Measurements from ENCODE around the gene TLN1. TPM values are rescaled to one million over a fixed set of nuclear protein-coding genes. Genes with fewer than 3 reads are reported as not detected.
A peak's percentile ranks its signal among the peaks of the same experiment; 100 is the strongest.

TLN1 gene
- polyA plus RNA-seq, 2 of the 4 experiments (the other 2 are of a cell fraction): 65.5 to 108 TPM

GRCh38 chr9:35712762-35713400, 19.1 kb downstream of the TLN1 start:
- Histone ChIP-seq H3K4me3 (no peak overlapping the region), H3K4me1 (no peaks in the 10 kb centered on the region), H3K9me3 (no peaks in the 10 kb centered on the region), H3K4me2 (no peak overlapping the region), H3K27ac (no peak overlapping the region)
- DNase-seq (ENCODE audit: low read depth in 1 of 2, low spot score in 1 of 2) (no peak), ATAC-seq (peak in 1 of 2 experiments; percentile 43; a peak in 3 of 6 replicates), FAIRE-seq (no peak)
- TF ChIP-seq NPAS2 (CRISPR knock-in tag; IDR thresholded peaks at IDR 0.05; ENCODE audit: borderline replicate concordance) (no peak), CEBPB (IDR thresholded peaks at IDR 0.05) (no peak), EHMT2 (IDR thresholded peaks at IDR 0.05; ENCODE audit: low read depth) (no peak), CHD2 (IDR thresholded peaks at IDR 0.05; ENCODE audit: low read length, partially characterized antibody) (no peak), ESRRA (IDR thresholded peaks at IDR 0.05; ENCODE audit: borderline replicate concordance, low read length) (no peak), POLR2A (IDR thresholded peaks at IDR 0.05; ENCODE audit: low read length) (no peak), NR3C1 (IDR thresholded peaks at IDR 0.05) (no peak), MAFK (IDR thresholded peaks at IDR 0.05; ENCODE audit: partially characterized antibody) (no peak)
- TF ChIP-seq, protein P1, sequence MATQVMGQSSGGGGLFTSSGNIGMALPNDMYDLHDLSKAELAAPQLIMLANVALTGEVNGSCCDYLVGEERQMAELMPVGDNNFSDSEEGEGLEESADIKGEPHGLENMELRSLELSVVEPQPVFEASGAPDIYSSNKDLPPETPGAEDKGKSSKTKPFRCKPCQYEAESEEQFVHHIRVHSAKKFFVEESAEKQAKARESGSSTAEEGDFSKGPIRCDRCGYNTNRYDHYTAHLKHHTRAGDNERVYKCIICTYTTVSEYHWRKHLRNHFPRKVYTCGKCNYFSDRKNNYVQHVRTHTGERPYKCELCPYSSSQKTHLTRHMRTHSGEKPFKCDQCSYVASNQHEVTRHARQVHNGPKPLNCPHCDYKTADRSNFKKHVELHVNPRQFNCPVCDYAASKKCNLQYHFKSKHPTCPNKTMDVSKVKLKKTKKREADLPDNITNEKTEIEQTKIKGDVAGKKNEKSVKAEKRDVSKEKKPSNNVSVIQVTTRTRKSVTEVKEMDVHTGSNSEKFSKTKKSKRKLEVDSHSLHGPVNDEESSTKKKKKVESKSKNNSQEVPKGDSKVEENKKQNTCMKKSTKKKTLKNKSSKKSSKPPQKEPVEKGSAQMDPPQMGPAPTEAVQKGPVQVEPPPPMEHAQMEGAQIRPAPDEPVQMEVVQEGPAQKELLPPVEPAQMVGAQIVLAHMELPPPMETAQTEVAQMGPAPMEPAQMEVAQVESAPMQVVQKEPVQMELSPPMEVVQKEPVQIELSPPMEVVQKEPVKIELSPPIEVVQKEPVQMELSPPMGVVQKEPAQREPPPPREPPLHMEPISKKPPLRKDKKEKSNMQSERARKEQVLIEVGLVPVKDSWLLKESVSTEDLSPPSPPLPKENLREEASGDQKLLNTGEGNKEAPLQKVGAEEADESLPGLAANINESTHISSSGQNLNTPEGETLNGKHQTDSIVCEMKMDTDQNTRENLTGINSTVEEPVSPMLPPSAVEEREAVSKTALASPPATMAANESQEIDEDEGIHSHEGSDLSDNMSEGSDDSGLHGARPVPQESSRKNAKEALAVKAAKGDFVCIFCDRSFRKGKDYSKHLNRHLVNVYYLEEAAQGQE (IDR thresholded peaks at IDR 0.05): no peak
- TF ChIP-seq, protein P2, sequence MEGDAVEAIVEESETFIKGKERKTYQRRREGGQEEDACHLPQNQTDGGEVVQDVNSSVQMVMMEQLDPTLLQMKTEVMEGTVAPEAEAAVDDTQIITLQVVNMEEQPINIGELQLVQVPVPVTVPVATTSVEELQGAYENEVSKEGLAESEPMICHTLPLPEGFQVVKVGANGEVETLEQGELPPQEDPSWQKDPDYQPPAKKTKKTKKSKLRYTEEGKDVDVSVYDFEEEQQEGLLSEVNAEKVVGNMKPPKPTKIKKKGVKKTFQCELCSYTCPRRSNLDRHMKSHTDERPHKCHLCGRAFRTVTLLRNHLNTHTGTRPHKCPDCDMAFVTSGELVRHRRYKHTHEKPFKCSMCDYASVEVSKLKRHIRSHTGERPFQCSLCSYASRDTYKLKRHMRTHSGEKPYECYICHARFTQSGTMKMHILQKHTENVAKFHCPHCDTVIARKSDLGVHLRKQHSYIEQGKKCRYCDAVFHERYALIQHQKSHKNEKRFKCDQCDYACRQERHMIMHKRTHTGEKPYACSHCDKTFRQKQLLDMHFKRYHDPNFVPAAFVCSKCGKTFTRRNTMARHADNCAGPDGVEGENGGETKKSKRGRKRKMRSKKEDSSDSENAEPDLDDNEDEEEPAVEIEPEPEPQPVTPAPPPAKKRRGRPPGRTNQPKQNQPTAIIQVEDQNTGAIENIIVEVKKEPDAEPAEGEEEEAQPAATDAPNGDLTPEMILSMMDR (IDR thresholded peaks at IDR 0.05): no peak
- POLR2A ChIA-PET: no interaction called here
- CTCF ChIA-PET: interaction anchor here (0.6 to 32.5 kb wide), 11 partner anchors 5 to 109 kb away, joined by 3 to 758 read pairs (median 5); partner anchors contain the start of genes CREB3, TLN1 and TPM2
- 88% methylated on average over 11 of the region's 11 CpGs for WGBS (ENCODE audit: missing lambda C conversion rate)

DNA sequence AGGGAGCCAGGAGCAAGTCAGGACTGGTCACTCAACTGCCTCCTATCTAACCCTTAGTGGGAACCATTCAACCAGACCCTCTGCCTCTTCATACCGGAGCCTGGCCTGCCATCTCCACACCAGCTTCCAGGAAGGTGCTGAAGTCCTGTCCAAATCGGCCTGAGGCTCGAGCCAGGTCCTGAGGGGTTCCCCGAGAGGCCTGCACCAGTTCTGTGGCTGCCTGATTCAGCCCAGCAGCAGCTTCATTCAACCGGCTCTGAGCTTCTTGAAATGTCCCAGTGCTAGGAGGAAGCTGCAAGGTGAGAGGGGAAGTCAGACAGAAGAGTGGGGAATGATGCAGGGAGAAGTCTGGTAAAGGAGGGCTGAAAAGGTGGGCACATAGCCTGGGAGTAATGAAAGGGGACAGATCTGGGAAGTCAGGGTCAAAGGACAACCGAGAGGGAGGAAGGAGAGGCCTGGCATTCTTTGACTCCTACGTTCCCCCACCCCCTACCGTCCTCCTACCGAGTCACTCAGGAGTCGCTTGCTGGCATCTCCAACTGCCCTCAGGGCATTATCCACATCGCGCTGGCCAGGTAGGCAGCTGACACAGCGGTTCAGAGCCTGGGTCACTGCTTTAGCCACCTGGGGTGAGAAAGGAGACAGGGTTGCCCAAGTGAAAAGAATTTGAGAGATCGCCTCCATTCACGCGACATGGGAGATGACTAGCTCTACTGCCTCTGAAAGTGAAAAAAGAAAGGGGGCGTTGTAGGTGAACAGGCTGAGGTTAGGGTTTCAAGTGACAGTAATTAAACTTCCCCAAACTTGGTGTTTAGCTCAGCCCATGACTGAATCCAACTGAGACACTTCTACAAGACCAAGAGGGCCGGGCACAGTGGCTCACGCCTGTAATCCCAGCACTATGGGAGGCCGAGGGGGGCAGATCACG, 20.2 kb downstream of the TLN1 start:
- POLR2A ChIA-PET: no interaction called here

More for the DNA sequence above, 20.2 kb downstream of the TLN1 start:
- ATAC-seq: no peak
- Histone ChIP-seq H3K4me1 (no peaks in the 10 kb centered on the region), H3K4me2 (no peak overlapping the region), H3K27ac (no peak overlapping the region), H3K9me3 (no peaks in the 10 kb centered on the region), H3K4me3 (no peak overlapping the region)
- CTCF ChIA-PET: interaction anchor here (0.6 to 32.5 kb wide), 12 partner anchors 6 to 108 kb away, joined by 3 to 758 read pairs (median 5); partner anchors contain the start of genes ARHGEF39, CREB3, TLN1 and TPM2
- no peak for DNase-seq (ENCODE audit: low read depth in 1 of 2, low spot score in 1 of 2)
- TF ChIP-seq HEYL (CRISPR knock-in tag; IDR thresholded peaks at IDR 0.05) (no peak), MAFK (IDR thresholded peaks at IDR 0.05; ENCODE audit: partially characterized antibody) (no peak), ESRRA (IDR thresholded peaks at IDR 0.05; ENCODE audit: borderline replicate concordance, low read length) (no peak), KDM1A (IDR thresholded peaks at IDR 0.05; ENCODE audit: low read depth) (no peak), RFX5 (IDR thresholded peaks at IDR 0.05) (no peak), HOXB5 (CRISPR knock-in tag; IDR thresholded peaks at IDR 0.05) (no peak), NPAS2 (CRISPR knock-in tag; IDR thresholded peaks at IDR 0.05; ENCODE audit: borderline replicate concordance) (no peak), CEBPB (IDR thresholded peaks at IDR 0.05) (no peak), TFCP2L1 (CRISPR knock-in tag; IDR thresholded peaks at IDR 0.05) (no peak), TP53 (CRISPR knock-in tag; IDR thresholded peaks at IDR 0.05) (no peak), ZC3H11A (IDR thresholded peaks at IDR 0.05) (no peak), FOSL2 (IDR thresholded peaks at IDR 0.05) (no peak), FOSL2 (CRISPR knock-in tag; IDR thresholded peaks at IDR 0.05) (no peak), JUNB (IDR thresholded peaks at IDR 0.05) (no peak), EHMT2 (IDR thresholded peaks at IDR 0.05; ENCODE audit: low read depth) (no peak)
- TF ChIP-seq, protein P3, sequence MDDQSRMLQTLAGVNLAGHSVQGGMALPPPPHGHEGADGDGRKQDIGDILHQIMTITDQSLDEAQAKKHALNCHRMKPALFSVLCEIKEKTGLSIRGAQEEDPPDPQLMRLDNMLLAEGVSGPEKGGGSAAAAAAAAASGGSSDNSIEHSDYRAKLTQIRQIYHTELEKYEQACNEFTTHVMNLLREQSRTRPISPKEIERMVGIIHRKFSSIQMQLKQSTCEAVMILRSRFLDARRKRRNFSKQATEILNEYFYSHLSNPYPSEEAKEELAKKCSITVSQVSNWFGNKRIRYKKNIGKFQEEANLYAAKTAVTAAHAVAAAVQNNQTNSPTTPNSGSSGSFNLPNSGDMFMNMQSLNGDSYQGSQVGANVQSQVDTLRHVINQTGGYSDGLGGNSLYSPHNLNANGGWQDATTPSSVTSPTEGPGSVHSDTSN (IDR thresholded peaks at IDR 0.05): no peak
- TF ChIP-seq, protein P4, sequence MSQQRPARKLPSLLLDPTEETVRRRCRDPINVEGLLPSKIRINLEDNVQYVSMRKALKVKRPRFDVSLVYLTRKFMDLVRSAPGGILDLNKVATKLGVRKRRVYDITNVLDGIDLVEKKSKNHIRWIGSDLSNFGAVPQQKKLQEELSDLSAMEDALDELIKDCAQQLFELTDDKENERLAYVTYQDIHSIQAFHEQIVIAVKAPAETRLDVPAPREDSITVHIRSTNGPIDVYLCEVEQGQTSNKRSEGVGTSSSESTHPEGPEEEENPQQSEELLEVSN (IDR thresholded peaks at IDR 0.05; ENCODE audit: borderline replicate concordance, low read depth): no peak
- no peak for FAIRE-seq
- WGBS (ENCODE audit: missing lambda C conversion rate): 88% methylated on average over 21 of the region's 21 CpGs

Measured in A549 (cell line).